GM19395 (cell line): Measurements from ENCODE around the gene TRIM74.
A peak's percentile ranks its signal among the peaks of the same experiment; 100 is the strongest.
"Not testable (repeated sequence)": the region's sequence is repeated elsewhere in the genome, so short reads cannot be mapped to it uniquely, and the experiment has no call there.

Experiments used
- ATAC-seq: cut with Tn5 transposase; IDR thresholded peaks from one replicate; pipeline ENCODE4 v1.9.1; 2021; ENCODE audit warnings: mild to moderate bottlenecking, moderate library complexity; ENCODE audit not compliant: unreplicated experiment

Gene TRIM74

GRCh38 chr7:72960029-72960428, 9.2 kb downstream of the TRIM74 start:
- not testable (repeated sequence) for ATAC-seq

GRCh38 chr7:72954563-72955198, 14.6 kb downstream of the TRIM74 start:
- ATAC-seq = peak; percentile 88

- ATAC-seq = peak; percentile 61
Measured at GRCh38 chr7:72953901-72954562, 15.2 kb downstream of the TRIM74 start.

- ATAC-seq = not testable (repeated sequence)
Measured at GRCh38 chr7:72950432-72950831, 18.8 kb downstream of the TRIM74 start.

- ATAC-seq = not testable (repeated sequence)
Measured at GRCh38 chr7:72949686-72950085, 19.6 kb downstream of the TRIM74 start.

GRCh38 chr7:72949276-72949675, 20.0 kb downstream of the TRIM74 start:
- not testable (repeated sequence) for ATAC-seq

- not testable (repeated sequence) for ATAC-seq
Measured at GRCh38 chr7:72948714-72949113, 20.6 kb downstream of the TRIM74 start.

- ATAC-seq = not testable (repeated sequence)
Measured at GRCh38 chr7:72946130-72946745, 23.0 kb downstream of the TRIM74 start.

GRCh38 chr7:72945597-72945996, 23.7 kb downstream of the TRIM74 start:
- not testable (repeated sequence) for ATAC-seq

GRCh38 chr7:72944937-72945336, 24.3 kb downstream of the TRIM74 start:
- not testable (repeated sequence) for ATAC-seq

GRCh38 chr7:72942956-72943355, 26.3 kb downstream of the TRIM74 start:
- ATAC-seq = not testable (repeated sequence)

- not testable (repeated sequence) for ATAC-seq
Measured at GRCh38 chr7:72942022-72942705, 27.1 kb downstream of the TRIM74 start.

- not testable (repeated sequence) for ATAC-seq
Measured at GRCh38 chr7:72928216-72928615, 41.0 kb downstream of the TRIM74 start.

- not testable (repeated sequence) for ATAC-seq
Measured at GRCh38 chr7:72927791-72928190, 41.5 kb downstream of the TRIM74 start.

GRCh38 chr7:72925546-72926120, 43.6 kb downstream of the TRIM74 start:
- ATAC-seq = no peak

- peak; percentile 85 for ATAC-seq
Measured at GRCh38 chr7:72924733-72925545, 44.3 kb downstream of the TRIM74 start, which contains the start of gene POM121. TSS of gene POM121 (plus strand) at chr7:72925095. CDS start at chr7:72925122, 27 bp downstream.

GRCh38 chr7:72924386-72924732, 44.9 kb downstream of the TRIM74 start:
- peak; percentile 29 for ATAC-seq

GRCh38 chr7:72919256-72919775, 50.0 kb downstream of the TRIM74 start:
- ATAC-seq = no peak

- peak; percentile 91 for ATAC-seq
Measured at GRCh38 chr7:72914756-72915525, 54.3 kb downstream of the TRIM74 start.
